Transverse colon (tissue), 4 donors: ENCODE data around the gene HAGHL.

Experiments
- EP300 ChIP-seq: sonication (generic); formaldehyde crosslinking; IDR thresholded peaks from one replicate; pipeline ENCODE4 v1.6.1; 2017; ENCODE audit warnings: antibody characterized with exemption, low read depth
- POLR2A ChIP-seq: fragments of 450-650 bp; IDR thresholded peaks from one replicate; pipeline ENCODE4 v1.6.1; 2016; ENCODE audit warnings: antibody characterized with exemption, mild to moderate bottlenecking, moderate library complexity
- POLR2AphosphoS5 ChIP-seq, 3 donors: sonication (generic); formaldehyde crosslinking; IDR thresholded peaks; one replicate each; pipeline ENCODE4 v1.6.1; 2016; ENCODE audit warnings: antibody characterized with exemption in 3 of 3
- TF ChIP-seq, protein P1 (sequence below), 5 experiments: fragments of 200-600 bp in 3 of 5; fragments of 450-650 bp in 2 of 5; sonication (generic) in 3 of 5; IDR thresholded peaks; 1 replicate in 2 of 5; 2 replicates in 3 of 5; pipeline ENCODE4 v1.5.1; 2016 to 2017; ENCODE audit warnings: antibody characterized with exemption in 5 of 5, inconsistent platforms in 3 of 5, mild to moderate bottlenecking in 2 of 5, moderate library complexity in 1 of 5

DNA sequence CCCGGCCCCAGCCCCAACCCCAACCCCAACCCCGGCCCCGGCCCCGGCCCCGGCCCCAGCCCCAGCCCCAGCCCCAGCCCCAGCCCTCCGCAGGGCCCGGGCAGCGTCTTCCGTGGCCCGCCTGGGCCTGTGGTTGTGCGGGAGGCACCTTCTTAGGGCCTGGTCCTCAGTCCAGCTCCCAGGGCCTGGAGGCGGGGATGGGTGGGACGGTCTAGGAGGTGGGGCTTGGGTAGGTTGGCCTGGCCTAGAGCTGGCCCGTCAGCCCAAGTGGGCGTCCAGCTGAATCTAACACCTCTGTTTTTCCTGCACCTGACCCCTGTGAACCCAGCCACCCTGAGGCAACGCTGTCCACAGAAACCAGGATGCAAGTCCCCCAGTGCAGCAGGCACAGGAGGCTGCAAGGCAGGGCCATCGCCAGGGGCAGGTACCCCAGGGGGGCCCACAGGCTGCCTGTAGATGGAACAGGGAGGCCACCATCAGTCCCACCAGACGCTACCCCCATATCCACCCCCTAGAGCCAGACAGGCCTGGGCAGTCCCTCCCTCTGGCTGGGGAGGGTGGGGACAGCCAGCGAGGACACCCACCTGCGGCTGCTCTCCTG, 42.4 kb downstream of the HAGHL start:
- TF ChIP-seq POLR2A (no peak), EP300 (no peak), POLR2AphosphoS5 (IDR thresholded peaks at IDR 0.05) (no peak)
- TF ChIP-seq, protein P1, sequence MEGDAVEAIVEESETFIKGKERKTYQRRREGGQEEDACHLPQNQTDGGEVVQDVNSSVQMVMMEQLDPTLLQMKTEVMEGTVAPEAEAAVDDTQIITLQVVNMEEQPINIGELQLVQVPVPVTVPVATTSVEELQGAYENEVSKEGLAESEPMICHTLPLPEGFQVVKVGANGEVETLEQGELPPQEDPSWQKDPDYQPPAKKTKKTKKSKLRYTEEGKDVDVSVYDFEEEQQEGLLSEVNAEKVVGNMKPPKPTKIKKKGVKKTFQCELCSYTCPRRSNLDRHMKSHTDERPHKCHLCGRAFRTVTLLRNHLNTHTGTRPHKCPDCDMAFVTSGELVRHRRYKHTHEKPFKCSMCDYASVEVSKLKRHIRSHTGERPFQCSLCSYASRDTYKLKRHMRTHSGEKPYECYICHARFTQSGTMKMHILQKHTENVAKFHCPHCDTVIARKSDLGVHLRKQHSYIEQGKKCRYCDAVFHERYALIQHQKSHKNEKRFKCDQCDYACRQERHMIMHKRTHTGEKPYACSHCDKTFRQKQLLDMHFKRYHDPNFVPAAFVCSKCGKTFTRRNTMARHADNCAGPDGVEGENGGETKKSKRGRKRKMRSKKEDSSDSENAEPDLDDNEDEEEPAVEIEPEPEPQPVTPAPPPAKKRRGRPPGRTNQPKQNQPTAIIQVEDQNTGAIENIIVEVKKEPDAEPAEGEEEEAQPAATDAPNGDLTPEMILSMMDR (IDR thresholded peaks at IDR 0.05) = no peak
